ENCODE results near the gene OR5B3.
"Not testable (repeated sequence)": the region's sequence is repeated elsewhere in the genome, so short reads cannot be mapped to it uniquely, and the experiment has no call there.

The OR5B3 gene

DNA sequence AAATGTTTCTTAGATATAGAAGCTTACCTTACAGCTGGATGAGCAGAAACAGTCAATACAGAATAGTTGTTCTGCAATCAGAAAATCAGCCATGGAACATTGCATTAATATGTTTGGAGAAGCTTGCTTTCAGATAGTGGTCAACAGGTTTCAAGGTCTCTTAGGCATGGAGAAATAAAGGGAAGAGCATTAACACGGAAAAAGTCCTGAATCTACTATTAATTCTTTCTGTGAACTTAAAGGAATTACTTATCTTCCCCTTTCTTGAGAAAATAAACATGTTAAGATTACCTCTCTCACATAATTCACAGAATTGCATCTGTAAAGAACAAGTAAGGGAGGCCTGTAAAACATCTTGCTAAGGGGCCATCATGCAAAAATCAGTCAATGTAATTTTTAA is at the start of gene OR5B3:
Gene OR5B3 (minus strand): TSS at position 101 of the 400 bp plus-strand sequence. CDS start 3,465 bp downstream, outside the sequence.
- DNase-seq = no peak

DNA sequence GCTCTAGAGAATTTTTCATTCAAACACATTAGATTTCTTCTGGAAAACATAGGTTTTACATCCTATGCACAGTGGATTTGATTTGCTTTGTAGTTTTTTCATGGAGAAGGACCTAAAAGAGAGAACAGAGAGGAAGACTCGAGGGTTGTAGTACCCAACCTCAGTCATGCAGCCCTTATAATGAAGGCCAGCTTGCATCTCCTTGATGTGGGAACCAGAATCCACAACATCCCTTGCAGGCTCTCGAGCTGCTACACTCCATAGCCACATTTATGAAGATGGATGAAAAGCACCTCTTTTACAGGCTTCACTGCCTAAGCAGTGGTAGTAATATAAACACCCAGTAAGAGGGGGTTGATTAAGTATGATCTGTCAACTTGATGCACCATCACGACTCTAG is 44.9 kb upstream of the OR5B3 start:
- DNase-seq = no peak

DNA sequence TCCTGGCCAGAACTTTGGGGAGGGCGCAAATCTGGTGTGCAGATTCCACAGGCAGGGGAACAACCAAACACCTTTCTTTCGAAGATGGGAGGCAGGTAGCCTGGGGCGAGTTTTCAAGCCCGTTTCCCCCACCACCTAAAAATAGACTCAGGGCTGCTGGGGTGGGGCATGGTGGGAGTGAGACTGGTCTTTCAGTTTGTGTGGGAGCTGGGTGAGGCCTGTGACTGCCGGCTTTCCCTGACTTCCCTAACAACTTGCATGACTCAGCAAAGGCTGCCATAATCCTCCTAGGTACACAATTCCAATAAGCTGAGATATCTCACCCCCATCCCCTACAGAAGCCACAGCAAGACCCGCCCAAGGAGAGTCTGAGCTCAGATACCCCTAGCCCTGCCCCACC is 39.6 kb upstream of the OR5B3 start:
- no peak for DNase-seq

DNA sequence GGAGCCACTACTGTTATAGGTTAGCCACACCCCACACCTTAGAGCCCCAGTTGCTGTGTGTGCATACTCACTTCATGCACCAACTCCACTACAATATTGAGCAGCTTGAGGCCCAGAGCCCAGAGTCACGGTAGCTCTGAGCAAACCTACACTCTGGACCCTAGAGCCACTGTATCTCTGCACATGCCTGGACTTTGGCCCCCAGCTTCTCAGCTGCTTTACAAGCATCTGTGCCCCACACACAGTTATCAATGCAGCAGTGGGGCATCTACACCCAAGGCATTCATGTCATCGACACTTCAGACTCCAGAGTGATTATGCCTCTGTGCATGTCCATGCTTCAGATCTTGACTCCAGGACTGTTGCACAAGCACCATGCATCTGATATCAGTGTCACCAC is 37.6 kb upstream of the OR5B3 start:
- no peak for DNase-seq

DNA sequence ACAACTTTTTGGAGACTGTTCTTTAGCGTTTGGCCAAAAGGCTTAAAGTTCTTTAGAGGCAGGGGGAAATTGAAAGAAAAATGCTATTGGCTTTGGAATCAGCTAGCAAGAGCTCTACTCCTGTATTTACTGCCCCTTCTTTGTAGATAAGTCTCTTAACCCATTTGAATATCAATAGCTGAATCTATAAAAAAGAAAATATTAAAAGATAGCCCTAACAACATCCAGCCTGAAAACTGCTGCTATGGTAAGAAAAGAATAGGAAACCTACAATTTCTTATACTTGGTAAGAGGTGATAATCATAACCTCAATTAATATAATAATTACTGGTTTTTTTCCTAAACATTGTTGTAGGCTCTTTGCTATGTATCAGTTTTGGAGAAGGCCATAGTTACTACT is 35.5 kb upstream of the OR5B3 start, which contains the start of gene OR5B12:
Gene OR5B12 (minus strand): TSS at position 101 of the 400 bp plus-strand sequence. CDS start 2,085 bp downstream, outside the sequence.
- DNase-seq = no peak

DNA sequence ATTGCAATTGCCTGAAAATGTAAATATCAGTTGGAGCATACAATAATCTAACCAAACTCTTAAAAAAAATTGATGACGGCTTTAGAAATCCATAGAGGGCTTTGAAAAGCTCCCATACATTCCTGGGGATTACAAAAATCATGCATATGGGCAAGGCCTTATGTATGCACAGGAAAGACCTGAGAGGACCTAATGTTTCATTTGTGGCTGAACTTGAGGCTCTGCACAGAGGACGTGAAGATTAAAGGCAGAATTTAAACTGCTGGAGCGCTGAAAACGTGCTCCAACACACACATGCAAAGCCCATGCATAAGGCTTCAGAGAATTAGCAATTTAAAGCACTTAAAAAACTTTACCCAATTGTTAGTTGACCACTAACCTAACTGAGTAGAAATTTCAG is 31.8 kb upstream of the OR5B3 start:
- DNase-seq = no peak

DNA sequence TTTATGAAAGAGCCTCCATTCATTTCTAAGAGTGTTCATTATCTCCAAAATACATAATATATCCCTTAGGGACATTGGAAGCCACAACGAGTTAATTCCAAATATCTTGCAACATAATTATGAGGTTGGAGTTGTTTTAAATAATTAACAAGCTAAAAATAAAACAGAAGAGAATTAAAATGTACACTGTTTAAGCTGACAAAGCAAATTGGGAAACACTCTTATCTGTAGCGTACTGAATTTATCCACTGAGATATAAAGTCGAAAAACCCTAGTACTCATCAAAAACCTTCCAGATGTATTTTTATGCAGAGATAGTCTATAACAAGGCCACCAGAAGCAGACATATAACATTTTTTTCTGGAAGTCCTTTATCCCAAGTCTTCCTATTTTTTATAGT is 27.5 kb upstream of the OR5B3 start:
- no peak for DNase-seq

DNA sequence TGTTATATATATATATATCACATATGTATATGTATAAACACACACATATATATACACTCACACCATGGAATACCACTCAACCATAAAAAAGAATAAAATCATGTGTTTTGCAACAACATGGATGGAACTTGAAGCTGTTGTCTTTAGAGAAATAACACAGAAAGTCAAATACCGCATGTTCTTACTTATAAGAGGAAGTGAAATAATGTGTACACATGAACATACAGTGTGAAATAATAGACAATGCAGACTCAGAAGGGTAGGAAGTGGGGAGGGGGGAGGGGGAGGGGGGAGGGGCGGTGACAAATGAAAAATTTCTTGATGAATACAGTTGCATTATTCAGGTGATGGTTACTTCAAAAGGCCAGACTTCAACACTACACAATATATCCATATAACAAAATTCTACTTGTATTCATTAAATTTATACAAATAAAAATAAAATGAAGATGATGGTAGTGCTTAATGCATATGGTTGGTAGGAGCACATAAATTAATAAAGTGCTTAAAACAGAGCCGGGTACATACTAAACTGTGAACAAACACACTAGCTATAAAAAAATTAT is 27.0 kb upstream of the OR5B3 start:
- DNase-seq = no peak

DNA sequence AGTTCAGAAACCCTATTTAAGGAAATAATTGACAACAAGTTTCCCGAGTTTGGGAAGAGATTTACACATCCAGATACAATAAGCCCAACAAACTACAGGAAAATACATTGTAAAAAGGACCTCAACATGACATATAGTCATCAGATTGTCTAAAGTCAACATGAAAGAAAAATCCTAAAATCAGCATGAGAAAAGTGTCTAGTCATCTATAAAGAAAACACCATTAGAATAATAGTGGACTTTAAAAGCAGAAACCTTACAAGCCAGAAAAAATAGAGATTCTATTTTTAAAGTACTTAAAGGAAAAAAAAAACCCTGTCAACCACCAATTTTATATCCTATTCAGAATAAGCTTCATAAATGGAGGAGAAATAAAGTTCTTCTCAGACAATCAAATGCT is 22.6 kb upstream of the OR5B3 start:
- DNase-seq = no peak

DNA sequence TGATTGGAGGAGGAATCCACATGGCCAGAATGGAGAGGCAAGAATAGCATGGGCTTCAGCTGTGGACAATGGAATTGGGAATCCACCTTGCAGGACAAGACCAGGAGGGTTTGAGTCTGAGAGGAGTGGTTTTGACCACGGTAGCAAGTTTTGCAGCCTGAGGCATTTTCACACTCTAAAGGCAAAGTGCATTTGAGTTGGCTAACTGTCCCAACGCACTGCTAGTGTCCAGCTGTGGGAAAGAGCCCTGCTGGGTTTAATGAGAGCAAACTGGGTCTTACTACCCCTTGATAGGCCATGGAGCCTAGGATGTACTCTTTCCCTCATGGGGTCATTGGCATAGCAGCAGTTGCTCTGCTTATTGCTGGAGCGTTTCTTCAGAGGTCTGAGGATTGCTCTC is 21.3 kb upstream of the OR5B3 start, which contains the start of gene OR5B2:
Gene OR5B2 (minus strand): TSS at position 101 of the 400 bp plus-strand sequence. CDS start 4,860 bp downstream, outside the sequence.
- no peak for DNase-seq

DNA sequence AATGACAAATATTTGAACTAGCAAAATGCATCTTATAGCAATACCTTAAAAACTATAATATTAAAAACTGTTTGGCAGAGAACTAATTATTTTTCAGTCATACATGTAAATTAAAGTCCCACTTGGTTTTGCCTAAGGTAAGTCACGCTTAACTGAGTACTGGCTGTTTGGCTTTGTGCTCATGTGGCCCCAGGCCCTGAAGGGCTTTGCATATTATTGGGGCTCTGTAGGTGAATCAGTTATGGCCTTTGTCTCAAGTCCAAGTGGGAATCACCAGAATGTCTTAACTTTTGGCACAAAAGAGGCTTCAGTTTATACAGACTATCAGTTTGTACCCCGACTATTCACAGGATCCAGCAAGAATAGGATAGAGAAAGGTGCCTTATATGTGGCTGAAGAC is 7.1 kb downstream of the OR5B3 start:
- DNase-seq = not testable (repeated sequence)

DNA sequence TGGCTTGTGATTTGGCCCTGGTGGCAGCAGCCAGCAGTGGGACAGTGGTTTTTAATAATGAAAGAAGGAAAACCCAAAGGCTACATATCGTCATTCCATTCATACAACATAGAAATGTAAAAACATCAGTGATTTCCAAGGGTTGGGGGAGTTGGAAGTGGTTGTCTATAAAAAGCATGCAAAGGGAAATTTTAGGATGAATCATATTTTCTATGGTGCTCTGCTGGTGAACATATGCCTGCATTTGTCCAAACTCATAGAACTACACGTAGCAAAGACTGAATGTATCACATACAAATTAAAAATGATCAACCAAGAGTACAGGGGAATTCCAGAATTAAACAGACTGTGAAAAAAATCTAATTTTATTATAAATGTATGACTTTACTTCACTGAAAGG is 11.1 kb downstream of the OR5B3 start:
- no peak for DNase-seq

DNA sequence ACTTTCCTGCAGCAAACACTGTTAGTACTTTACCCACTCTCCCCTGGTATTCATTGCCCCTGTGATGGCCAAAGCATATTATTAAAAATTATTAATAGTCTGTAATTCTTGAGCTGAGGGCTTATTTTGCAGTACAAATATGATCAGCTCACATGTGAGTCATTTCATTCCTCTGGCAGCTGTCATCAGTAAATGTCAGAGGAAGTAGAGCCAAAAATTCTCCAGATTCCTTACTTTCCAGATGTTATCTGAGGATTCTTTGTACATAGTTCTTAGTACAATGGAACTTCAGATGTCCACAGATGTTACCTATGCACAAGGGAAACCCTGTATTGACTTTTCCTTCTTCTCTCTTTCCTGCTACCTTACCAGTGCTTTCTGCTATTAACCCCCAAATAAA is 12.5 kb downstream of the OR5B3 start:
- DNase-seq = no peak

DNA sequence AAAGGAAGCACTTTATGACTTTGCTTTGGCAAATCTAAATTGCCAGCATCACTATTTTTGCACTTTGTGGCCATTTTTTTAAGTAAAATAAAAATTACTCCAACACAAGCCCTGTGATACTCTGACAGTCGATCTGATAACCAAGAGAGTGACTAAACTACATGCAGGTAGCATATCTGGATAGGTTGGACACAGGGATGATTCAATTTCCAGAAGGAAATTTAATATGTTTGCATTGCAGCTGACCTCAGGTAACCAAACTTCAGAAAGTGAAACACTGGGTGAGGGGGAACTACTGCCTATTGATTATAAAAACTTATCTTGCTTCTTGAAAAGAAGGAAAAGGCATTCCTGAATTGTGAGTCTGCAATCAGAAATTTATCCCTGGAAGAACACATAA is 13.9 kb downstream of the OR5B3 start:
- no peak for DNase-seq

DNA sequence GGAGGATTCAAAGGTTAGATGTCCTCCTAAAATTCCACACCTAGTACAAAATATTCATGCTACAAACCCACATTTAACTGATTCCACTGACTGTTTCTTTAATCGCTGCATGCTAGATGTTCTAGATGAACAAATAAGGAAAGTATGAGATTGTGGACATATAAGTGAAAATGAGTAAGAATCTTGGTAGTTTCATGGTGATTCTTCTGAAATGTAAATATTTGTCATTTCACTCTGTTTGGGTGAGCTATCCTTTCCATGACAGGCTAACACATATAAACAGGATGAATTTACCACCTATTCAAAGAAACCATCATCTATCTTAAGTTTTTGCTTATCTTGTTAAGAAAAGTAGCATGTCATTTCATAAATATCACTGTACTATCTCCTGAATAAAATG is 14.8 kb downstream of the OR5B3 start:
- no peak for DNase-seq

DNA sequence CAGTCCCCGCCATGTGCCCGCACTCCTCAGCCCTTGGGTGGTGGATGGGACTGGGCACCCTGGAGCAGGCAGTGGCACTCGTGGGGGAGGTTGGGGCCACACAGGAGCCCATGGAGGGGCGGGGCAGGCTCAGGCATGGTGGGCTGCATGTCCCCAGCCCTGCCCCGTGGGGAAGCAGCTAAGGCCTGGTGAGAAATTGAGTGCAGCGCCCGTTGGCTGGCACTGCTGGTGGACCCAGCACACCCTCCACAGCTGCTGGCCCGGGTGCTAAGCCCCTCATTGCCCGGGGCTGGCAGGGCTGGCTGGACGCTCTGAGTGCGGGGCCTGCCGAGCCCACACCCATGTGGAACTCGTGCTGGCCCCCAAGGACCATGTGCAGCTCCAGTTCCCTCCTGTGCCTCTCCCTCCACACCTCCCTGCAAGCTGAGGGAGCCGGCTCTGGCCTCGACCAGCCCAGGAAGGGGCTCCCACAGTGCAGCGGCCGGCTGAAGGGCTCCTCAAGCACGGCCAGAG is 16.1 kb downstream of the OR5B3 start:
- DNase-seq = no peak

DNA sequence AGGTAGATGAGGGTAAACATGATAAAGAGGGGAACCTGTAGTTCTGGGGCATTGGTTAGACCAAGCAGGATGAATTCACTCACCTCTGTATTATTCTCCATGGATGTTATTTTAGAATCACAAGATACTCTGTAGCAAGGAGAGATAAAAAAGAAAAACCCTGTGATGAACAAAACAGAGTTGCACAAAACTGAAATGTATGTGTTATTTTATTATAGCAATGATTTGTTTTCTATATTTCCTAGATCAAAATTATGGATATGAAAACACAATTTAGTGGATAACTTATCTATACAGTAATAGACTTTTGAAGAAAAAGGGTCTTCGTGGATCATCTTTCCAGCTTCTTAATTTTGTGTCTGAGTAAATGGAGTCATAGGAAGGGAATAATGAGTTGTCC is 47.7 kb downstream of the OR5B3 start, which contains the start of gene OR5B17:
Gene OR5B17 (minus strand): TSS at position 101 of the 400 bp plus-strand sequence. CDS start 0 bp downstream, at position 101.
- no peak for DNase-seq

DNA sequence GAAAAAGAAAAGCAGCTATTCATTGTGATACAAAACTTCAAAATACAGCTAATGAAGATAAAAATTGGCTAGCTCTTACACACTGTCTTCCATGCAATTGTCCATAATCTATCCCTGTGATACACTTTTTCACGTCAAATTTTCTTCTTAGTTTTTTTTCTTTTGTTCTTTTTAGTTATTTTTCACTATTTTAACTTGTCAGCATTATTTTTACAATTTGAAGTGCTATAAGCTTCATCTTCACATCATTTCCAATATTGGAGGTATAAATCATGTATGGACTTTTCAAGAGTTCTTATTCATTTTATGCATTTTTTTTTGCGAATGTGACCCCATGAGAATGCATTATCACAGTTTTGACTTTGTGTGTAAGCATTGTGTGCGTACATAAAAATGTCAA is 51.9 kb downstream of the OR5B3 start:
- DNase-seq = no peak
